Stomach smooth muscle (tissue), 2 donors: ENCODE measurements around the gene HSCB.
A peak's percentile ranks its signal among the peaks of the same experiment; 100 is the strongest.

ENCODE experiments used
- H3K27ac ChIP-seq: one replicate; pipeline ENCODE4 v1.7.0; 2013; ENCODE audit warnings: mild to moderate bottlenecking, low read length, inconsistent platforms
- H3K27me3 ChIP-seq, 2 donors: one replicate each; pipeline ENCODE4 v1.7.0; 2013; ENCODE audit warnings: low read length in 2 of 2; ENCODE audit not compliant: insufficient read depth in 2 of 2, control insufficient read depth in 1 of 2
- H3K36me3 ChIP-seq, 2 donors: one replicate each; pipeline ENCODE4 v1.7.0; 2013; ENCODE audit warnings: low read length in 2 of 2; ENCODE audit not compliant: control insufficient read depth in 2 of 2, insufficient read depth in 2 of 2
- H3K4me1 ChIP-seq: one replicate; pipeline ENCODE4 v1.7.0; 2013; ENCODE audit warnings: low read length; ENCODE audit not compliant: control insufficient read depth, insufficient read depth
- H3K4me3 ChIP-seq, 2 donors: one replicate each; pipeline ENCODE4 v1.7.0; 2013; ENCODE audit warnings: low read length in 2 of 2
- H3K9ac ChIP-seq, 2 donors: one replicate each; pipeline ENCODE4 v1.7.0; 2013; ENCODE audit warnings: low read length in 2 of 2, mild to moderate bottlenecking in 1 of 2
- H3K9me3 ChIP-seq, 2 donors: one replicate each; pipeline ENCODE4 v1.7.0; 2013; ENCODE audit warnings: low read length in 2 of 2; ENCODE audit not compliant: control insufficient read depth in 2 of 2
- donor health status: healthy.
- donor health status: Pancreatic carcinoma.

Gene HSCB

DNA sequence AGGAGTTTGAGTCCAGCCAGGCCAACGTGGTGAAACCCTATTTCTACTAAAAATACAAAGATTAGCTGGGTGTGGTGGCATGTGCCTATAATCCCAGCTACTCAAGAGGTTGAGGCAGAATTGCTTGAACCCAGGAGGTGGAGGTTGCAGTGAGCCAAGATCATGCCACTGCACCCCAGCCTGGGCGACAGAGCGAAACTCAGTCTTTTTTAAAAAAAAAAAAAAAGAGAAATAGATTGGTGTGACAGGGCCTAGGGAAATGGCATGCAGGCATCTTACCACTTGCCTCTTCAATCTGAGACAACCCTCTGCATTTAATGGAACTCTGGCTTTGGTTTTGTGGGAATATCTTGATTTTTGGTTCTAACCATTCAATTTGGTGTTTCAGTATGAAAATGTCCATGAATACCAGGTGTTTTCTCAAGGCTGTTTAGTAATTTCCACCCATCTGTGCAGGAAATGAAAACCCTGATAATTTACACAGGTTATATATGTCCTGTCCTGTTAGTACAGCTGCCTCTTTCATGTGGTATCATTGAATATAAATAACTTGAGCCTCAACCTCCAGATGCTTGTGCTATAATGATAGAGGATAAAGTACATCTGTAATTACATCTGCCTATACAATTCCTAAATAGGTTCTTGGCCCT, 50.1 kb downstream of the HSCB start:
- H3K36me3 ChIP-seq = peaks cover 24 to 28% of the 10 kb centered on the region in 2 donors
- no peak overlapping the region for H3K9ac ChIP-seq
- H3K27me3 ChIP-seq = no peaks in the 10 kb centered on the region
- H3K4me1 ChIP-seq = peaks cover 4% of the 10 kb centered on the region
- no peak overlapping the region for H3K27ac ChIP-seq
- H3K9me3 ChIP-seq = no peaks in the 10 kb centered on the region
- H3K4me3 ChIP-seq = no peak overlapping the region

DNA sequence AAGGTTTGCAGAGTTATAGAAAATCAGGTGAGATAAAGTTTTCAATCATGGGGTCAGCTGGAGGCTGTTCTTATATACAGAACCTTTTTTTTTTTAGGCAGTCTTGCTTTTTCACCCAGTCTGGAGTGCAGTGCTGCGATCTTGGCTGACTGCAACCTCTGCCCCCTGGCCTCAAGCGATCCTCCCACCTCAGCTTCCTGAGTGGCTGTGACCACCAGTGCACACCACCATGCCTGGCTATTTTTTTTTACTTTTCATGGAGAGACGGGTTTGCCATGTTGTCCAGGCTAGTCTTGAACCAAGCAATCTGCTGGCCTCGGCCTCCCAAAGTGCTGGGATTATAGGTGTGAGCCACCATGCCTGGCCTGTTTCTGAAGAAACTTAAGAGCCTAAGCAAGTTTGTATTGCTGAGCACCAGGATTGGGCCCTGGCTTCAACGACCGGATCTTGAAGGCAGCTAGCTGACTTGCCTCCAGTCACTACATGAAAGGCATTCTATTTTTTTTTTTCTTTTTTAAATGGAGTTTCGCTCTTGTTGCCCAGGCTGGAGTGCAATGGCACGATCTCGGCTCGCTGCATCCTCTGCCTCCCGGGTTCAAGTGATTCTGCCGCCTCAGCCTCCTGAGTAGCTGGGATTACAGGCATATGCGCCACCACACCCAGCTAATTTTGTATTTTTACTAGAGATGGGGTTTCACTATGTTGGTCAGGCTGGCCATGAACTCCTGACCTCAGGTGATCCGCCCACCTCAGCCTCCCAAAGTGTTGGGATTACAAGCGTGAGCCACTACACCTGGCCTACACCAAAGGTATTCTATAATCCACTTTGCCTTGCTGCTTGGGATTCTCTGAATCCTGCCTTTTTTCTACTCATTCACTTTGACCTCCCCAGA, 50.9 kb downstream of the HSCB start:
- no peak overlapping the region for H3K9ac ChIP-seq
- H3K36me3 ChIP-seq = peaks cover 23 to 32% of the 10 kb centered on the region in 2 donors
- H3K27ac ChIP-seq = no peak overlapping the region
- peaks cover 4% of the 10 kb centered on the region for H3K4me1 ChIP-seq
- H3K4me3 ChIP-seq = no peak overlapping the region
- no peaks in the 10 kb centered on the region for H3K9me3 ChIP-seq
- no peaks in the 10 kb centered on the region for H3K27me3 ChIP-seq

DNA sequence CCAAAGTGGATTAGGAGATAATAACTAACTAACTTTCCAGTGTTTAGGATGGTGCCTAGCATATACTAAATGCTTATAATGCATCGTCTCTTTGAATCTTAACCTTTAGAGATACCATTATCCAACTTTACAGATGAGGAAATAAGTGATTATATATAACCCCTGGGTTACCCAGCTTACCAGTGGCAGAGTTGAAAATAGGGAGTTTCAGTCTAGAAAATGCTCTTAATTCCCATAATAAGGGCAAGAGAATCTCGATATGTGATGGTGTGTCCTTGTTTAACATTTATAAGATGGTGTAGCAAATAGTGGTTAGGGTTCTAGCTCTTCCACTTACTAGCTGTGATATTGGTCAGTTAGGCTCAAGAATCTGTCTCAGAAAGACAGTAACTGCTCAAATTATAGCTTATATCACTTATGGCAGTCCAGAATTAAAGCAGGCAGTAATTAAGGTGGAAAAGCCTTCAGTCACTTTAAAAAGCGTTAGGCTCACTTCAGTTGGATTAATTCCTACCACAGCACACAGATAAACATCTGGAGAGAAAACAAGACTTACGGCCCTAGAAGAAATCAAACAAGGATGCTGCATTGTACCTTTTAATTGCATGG, 52.2 kb downstream of the HSCB start:
- no peak overlapping the region for H3K27ac ChIP-seq
- no peak overlapping the region for H3K4me3 ChIP-seq
- H3K9ac ChIP-seq = no peak overlapping the region
- H3K27me3 ChIP-seq = no peaks in the 10 kb centered on the region
- H3K4me1 ChIP-seq = peaks cover 16% of the 10 kb centered on the region
- H3K36me3 ChIP-seq = peaks cover 25 to 32% of the 10 kb centered on the region in 2 donors
- H3K9me3 ChIP-seq = no peaks in the 10 kb centered on the region

DNA sequence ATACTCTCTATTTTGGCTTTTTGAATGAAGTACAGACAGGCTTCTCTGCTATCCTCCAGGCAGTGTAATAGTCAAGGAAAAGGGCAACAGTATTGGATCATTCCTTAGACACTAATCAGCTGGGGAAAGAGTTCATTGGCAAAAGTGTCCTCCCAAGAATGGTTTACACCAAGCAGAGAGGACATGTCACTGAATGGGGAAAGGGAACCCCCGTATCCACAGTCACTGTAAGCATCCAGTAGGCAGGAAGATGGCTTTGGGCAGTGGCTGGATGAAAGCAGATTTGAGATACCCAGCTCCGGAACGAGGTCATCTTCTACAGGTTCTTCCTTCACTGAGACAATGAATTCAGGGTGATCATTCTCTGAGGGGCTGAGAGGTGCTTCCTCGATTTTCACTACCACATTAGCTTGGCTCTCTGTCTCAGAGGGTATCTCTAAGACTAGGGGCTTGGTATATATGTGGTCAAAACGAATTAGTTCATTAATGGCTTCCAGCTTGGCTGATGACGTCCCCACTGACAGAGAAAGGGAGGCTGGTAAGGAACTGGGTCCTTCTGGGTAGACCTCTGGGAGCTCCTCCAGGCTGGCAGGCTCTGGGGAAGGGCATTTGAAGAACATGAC, 53.3 kb downstream of the HSCB start:
- no peak overlapping the region for H3K27ac ChIP-seq
- no peak overlapping the region for H3K9ac ChIP-seq
- no peaks in the 10 kb centered on the region for H3K9me3 ChIP-seq
- no peak overlapping the region for H3K4me3 ChIP-seq
- H3K36me3 ChIP-seq = peaks cover 25 to 32% of the 10 kb centered on the region in 2 donors
- no peaks in the 10 kb centered on the region for H3K27me3 ChIP-seq
- H3K4me1 ChIP-seq = peaks cover 20% of the 10 kb centered on the region

DNA sequence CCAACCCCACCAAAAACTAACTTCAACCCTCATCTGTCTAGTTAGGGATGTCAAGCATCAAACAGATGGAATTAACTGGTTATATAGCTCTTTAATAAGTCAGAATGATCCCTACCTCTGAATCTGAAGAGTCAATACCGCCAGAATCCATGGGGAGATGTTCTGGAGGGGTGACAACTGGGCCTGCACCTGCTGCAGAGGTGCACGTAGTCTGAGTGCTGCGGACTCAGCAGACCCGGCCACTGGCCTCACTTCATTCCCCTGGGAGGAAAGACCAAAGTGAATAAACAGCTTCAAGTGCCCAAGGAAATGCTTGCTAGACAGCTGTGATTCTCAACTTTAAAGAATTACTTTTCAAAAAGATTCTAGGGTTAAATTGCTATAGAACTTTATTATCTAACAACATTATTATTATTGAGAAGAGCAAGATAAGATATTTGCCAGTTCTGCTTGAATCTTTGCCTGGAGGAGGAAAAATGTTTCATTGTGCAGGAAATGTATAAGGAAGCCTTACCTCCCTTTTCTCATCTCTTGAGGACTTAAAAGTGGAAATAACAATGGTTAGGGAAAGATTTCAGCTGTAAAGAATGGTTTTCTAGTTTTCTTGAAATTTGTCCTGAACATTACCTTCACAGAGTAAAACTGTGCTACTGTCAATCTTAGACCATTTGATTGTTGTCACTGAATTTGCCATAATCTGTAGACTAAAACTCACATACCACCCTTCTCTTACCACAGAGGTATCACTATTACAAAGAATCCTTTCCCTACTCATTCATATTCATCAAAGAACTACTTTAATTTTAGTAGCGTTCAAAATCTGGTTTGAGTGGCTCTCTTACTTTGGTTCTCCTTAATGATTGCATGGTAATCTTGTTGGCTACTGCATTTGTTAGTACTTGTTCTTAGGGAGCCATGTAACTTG, 54.4 kb downstream of the HSCB start:
- no peaks in the 10 kb centered on the region for H3K27me3 ChIP-seq
- H3K4me3 ChIP-seq = no peak overlapping the region
- H3K36me3 ChIP-seq = peaks cover 25 to 32% of the 10 kb centered on the region in 2 donors
- H3K9me3 ChIP-seq = no peaks in the 10 kb centered on the region
- no peak overlapping the region for H3K27ac ChIP-seq
- no peak overlapping the region for H3K9ac ChIP-seq
- H3K4me1 ChIP-seq = peaks cover 22% of the 10 kb centered on the region

DNA sequence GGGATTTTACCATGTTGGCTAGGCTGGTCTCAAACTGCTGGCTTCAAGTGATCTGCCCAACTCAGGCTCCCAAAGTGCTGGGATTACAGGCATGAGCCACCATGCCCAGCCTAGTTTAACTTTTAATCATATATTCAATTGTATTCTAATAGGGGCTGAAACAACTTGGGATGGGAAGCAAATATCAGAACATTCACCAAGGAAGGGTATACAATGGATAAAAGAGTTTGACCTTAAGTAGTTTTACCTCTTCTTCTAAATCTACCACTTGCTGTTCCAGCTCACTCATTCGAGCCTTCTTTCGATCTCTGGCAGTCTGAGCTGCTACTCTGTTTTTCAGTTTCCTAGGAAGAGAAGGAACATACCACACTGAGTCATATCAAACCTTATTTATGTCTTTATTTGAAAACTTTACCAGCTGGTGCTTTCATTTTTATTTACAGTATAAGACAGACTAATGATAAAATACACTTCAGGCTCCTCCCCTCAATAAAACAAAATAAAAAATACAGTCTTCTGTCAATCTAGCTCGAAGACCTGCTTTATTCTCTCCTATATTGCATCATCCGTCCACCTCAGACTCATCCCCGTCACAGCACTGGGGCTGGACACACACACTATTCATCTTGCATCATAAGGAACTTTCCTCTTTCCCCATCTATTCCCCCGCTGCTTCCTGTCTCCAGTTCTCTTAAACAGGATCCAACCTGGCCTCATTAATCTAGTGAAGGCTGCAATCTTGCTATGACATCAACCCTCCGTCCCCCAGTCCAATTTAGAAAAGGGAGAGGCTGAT, 57.2 kb downstream of the HSCB start:
- Histone ChIP-seq H3K9ac (peak overlapping the region; percentile 98 to 100), H3K4me3 (peak overlapping the region; percentile 90 to 97), H3K36me3 (peaks cover 24 to 32% of the 10 kb centered on the region in 2 donors), H3K4me1 (peaks cover 35% of the 10 kb centered on the region), H3K9me3 (no peaks in the 10 kb centered on the region), H3K27ac (peak overlapping the region; percentile 98), H3K27me3 (no peaks in the 10 kb centered on the region)

DNA sequence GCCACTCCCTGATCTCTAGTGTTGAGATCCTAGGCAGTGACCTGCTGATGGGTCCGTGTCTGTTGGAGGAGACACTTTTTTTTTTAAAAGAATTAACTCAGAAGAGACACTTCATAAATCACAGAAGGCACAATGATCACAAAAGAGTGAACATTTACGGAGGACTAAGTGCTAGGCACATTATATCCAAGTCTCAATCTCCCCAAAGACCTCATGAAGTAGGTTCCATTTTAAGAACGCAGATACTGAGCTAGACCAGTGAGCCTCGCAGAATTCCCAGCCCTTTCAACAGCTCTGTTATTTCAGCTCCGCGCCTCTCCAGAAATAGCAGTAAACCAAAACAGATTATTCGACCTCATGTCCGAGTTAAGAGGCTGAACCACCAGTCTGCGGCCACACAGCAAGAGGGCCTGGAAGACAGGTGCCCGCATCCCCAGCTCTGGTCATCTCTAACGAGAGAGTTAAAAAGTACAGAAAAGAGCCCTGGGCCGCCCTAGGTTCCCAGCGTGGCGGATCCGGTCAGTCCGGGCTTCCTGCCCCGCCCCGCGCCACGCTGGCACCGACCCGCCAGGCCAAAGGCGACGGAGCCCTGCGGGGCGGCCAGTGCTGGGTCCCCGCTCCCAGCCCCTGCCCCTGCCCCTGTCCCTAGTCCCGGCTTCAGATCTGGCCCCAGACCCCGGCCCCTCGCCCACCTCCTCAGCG, 57.9 kb downstream of the HSCB start:
- peak overlapping the region; percentile 98 to 100 for H3K9ac ChIP-seq
- peak overlapping the region; percentile 98 for H3K27ac ChIP-seq
- H3K4me1 ChIP-seq = peaks cover 35% of the 10 kb centered on the region
- H3K4me3 ChIP-seq = peak overlapping the region; percentile 90 to 97
- no peaks in the 10 kb centered on the region for H3K9me3 ChIP-seq
- peaks cover 21 to 26% of the 10 kb centered on the region in 2 donors for H3K36me3 ChIP-seq
- H3K27me3 ChIP-seq = no peaks in the 10 kb centered on the region

GRCh38 chr22:28800308-28801041, 58.6 kb downstream of the HSCB start, which contains the start of gene XBP1:
XBP1 (minus strand) TSS chr22:28800569.
- peaks cover 14 to 19% of the 10 kb centered on the region in 2 donors for H3K36me3 ChIP-seq
- peak within 1 kb of the TSS; percentile 98 to 100 for H3K9ac ChIP-seq
- no peaks in the 10 kb centered on the region for H3K9me3 ChIP-seq
- H3K27me3 ChIP-seq = no peaks in the 10 kb centered on the region
- H3K4me3 ChIP-seq = peak within 1 kb of the TSS; percentile 90 to 97
- peak within 1 kb of the TSS; percentile 98 for H3K27ac ChIP-seq
- H3K4me1 ChIP-seq = peaks cover 35% of the 10 kb centered on the region
